ENCODE measurements around the gene CKAP4. TPM values are rescaled to one million over a fixed set of nuclear protein-coding genes. Genes with fewer than 3 reads are reported as not detected.

Gene CKAP4
- total and polyA plus RNA-seq, 2 donors (not counting 1 experiment from before 2014, with no cell fraction given), result 7.4 to 29.2 TPM

DNA sequence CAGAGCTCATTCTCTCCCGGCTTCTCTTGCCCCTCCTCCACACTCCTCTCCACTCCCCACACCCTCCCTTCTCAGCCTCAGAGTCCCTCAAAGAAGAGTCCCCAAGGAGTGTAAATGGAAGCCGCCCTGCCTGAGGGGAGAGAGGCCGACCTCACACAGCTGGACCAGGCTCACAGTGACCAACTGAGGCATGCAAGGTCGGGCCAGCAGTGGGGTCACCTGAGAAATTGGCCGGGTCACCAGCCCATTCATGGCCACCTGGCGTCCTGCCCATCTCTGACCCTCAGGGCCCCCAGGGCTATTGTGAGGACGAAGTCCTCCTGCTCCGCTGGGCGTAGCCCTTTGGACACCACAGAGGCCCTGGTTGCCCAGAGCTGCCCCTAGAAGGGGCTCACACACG, 59.6 kb downstream of the CKAP4 start:
- POLR2A ChIA-PET, result no interaction called here
- H2AFZ ChIP-seq (ENCODE audit: insufficient read depth, low read depth, low read length, poor library complexity, severe bottlenecking), result no peak overlapping the region

More for the DNA sequence above, 59.6 kb downstream of the CKAP4 start:
- no peaks in the 10 kb centered on the region for H3K9me3 Mint-ChIP-seq (ENCODE audit: insufficient read depth)
- CTCF ChIA-PET, result no interaction called here
- intact Hi-C loops (cut with micrococcal nuclease), result no loop called here
- no peaks in the 10 kb centered on the region for H3K4me1 ChIP-seq (ENCODE audit: control insufficient read depth in 2 of 2, insufficient read depth in 2 of 2, low read length in 2 of 2)
- no peak overlapping the region for H3K9ac ChIP-seq (ENCODE audit: low read length)
- H3K4me2 ChIP-seq (replicated peaks; ENCODE audit: low read depth, low read length, poor library complexity, severe bottlenecking), result no peak overlapping the region
- H3K27ac ChIP-seq (ENCODE audit: low read length in 2 of 2), result no peak overlapping the region
- DNase-seq, result no peak
- H3K79me2 ChIP-seq (ENCODE audit: control insufficient read depth, insufficient read depth, low read length), result no peaks in the 10 kb centered on the region
- H3K27me3 Mint-ChIP-seq, result peaks cover 24% of the 10 kb centered on the region
- no peak overlapping the region for H3K4me3 Mint-ChIP-seq
- no peaks in the 10 kb centered on the region for H3K9me3 ChIP-seq (ENCODE audit: control extremely low read depth in 1 of 3, control insufficient read depth in 2 of 3, insufficient read depth in 1 of 3, low read length in 2 of 3)
- no peaks in the 10 kb centered on the region for H4K20me1 ChIP-seq (ENCODE audit: control insufficient read depth, insufficient read depth, low read length, poor library complexity, severe bottlenecking)
- TF ChIP-seq, protein P1, sequence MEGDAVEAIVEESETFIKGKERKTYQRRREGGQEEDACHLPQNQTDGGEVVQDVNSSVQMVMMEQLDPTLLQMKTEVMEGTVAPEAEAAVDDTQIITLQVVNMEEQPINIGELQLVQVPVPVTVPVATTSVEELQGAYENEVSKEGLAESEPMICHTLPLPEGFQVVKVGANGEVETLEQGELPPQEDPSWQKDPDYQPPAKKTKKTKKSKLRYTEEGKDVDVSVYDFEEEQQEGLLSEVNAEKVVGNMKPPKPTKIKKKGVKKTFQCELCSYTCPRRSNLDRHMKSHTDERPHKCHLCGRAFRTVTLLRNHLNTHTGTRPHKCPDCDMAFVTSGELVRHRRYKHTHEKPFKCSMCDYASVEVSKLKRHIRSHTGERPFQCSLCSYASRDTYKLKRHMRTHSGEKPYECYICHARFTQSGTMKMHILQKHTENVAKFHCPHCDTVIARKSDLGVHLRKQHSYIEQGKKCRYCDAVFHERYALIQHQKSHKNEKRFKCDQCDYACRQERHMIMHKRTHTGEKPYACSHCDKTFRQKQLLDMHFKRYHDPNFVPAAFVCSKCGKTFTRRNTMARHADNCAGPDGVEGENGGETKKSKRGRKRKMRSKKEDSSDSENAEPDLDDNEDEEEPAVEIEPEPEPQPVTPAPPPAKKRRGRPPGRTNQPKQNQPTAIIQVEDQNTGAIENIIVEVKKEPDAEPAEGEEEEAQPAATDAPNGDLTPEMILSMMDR (IDR thresholded peaks at IDR 0.05), result no peak
- TF ChIP-seq EZH2 (IDR thresholded peaks at IDR 0.05; ENCODE audit: borderline replicate concordance, insufficient read depth, low read depth, low read length, poor library complexity, severe bottlenecking), result no peak
- ATAC-seq (ENCODE audit: low read depth), result no peak
- WGBS (ENCODE audit: insufficient coverage), result 60% methylated on average over 8 of the region's 10 CpGs
- H3K27me3 ChIP-seq (replicated peaks in 1 of 4; ENCODE audit: control extremely low read depth in 1 of 4, control insufficient read depth in 3 of 4, insufficient read depth in 4 of 4, low read length in 3 of 4), result peaks cover 0 to 3% (median 2%) of the 10 kb centered on the region in 4 experiments
- no peak overlapping the region for H3K4me3 ChIP-seq (ENCODE audit: control extremely low read depth in 1 of 5, extremely low read depth in 1 of 5, insufficient read depth in 1 of 5, low read depth in 2 of 5, low read length in 4 of 5)
- no peak overlapping the region for H3K27ac Mint-ChIP-seq
- H3K4me1 Mint-ChIP-seq, result no peaks in the 10 kb centered on the region
- no peaks in the 10 kb centered on the region for H3K36me3 ChIP-seq (replicated peaks in 1 of 2; ENCODE audit: control extremely low read depth in 1 of 2, control insufficient read depth in 1 of 2, extremely low read depth in 1 of 2, insufficient read depth in 2 of 2, low read length in 1 of 2)

Small RNA genes lying within 50 kb of the gene (small RNA-seq; reads per million reads assigned to genes)
- gene RNU7-94P (ENCODE audit: insufficient read length, low read depth, low replicate concordance), result not detected

Other genes with a start within 250 kb of the CKAP4 start
- not detected in 2 replicates for gene NUAK1, start 109.1 kb downstream of the CKAP4 start, total RNA-seq
- gene NUAK1, start 109.1 kb downstream of the CKAP4 start, polyA plus RNA-seq, result not detected in 2 replicates
- 306 and 315 TPM in 2 replicates for gene TCP11L2, start 54.7 kb upstream of the CKAP4 start, total RNA-seq
- gene TCP11L2, start 54.7 kb upstream of the CKAP4 start, polyA plus RNA-seq, result 30.4 and 36.9 TPM in 2 replicates
- 5.9 and 9.7 TPM in 2 replicates for gene POLR3B, start 109.7 kb upstream of the CKAP4 start, total RNA-seq
- gene POLR3B, start 109.7 kb upstream of the CKAP4 start, polyA plus RNA-seq, result 1.3 and 1.7 TPM in 2 replicates

Measured in B cell (primary cell).